ENCODE data around the gene RBFOX1. TPM values are rescaled to one million over a fixed set of nuclear protein-coding genes. Genes with fewer than 3 reads are reported as not detected.

The RBFOX1 gene
- 1.1 TPM for total RNA-seq

DNA sequence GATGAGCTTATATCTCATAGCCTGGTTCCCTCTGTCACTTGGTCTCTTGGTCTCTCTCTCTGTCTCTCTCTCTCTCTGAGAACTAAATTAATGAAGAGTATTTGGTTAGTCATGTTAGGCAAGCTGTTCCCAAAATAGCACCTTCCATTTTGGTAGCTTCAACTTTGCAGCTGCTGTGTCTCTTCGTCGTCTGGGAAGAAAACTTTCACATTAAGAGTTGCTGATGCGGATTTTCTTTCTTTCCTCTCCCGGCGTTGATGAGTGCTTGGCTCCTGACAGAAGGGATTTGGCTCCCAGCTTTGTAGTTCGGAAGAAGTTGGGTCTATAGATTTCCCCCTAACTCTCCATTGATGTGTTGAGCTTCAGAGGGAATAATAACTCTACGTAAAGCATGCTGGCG is at the start of gene RBFOX1:
Gene RBFOX1, plus strand, starts transcription at position 235 of the 400 bp plus-strand sequence.
- intact Hi-C loops (cut with DNase I) = no loop called here
- ATAC-seq = no peak
- DNase-seq (ENCODE audit: low spot score) = no peak

- intact Hi-C loops (cut with DNase I) = no loop called here
- no peak for ATAC-seq
- DNase-seq (ENCODE audit: low spot score) = no peak
Measured at GRCh38 chr16:7284780-7285179, 47.9 kb upstream of the RBFOX1 start.

- no peak for DNase-seq (ENCODE audit: low spot score)
- intact Hi-C loops (cut with DNase I) = no loop called here
- no peak for ATAC-seq
Measured at GRCh38 chr16:7285520-7285919, 47.1 kb upstream of the RBFOX1 start.

- no peak for ATAC-seq
- no peak for DNase-seq (ENCODE audit: low spot score)
- intact Hi-C loops (cut with DNase I) = no loop called here
Measured at GRCh38 chr16:7289299-7289698, 43.3 kb upstream of the RBFOX1 start.

DNA sequence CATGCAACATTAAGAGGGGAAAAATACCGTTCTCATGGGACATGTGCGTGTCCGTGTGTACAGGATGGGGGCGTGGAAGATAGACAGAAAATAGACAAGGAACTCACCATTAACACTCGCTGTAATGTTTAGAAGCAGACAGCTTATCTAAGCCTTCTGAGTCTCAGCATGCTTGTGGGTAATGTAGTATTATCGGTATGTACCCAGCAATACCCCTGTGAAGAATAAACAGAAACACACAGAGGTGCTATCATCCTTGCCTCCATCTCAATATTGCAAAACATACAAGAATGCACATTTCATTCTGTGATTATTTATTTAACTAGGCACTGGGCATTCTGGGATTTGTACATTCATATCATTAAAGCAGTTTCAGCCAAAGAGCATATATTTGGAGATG is 42.0 kb upstream of the RBFOX1 start:
- ATAC-seq = no peak

DNA sequence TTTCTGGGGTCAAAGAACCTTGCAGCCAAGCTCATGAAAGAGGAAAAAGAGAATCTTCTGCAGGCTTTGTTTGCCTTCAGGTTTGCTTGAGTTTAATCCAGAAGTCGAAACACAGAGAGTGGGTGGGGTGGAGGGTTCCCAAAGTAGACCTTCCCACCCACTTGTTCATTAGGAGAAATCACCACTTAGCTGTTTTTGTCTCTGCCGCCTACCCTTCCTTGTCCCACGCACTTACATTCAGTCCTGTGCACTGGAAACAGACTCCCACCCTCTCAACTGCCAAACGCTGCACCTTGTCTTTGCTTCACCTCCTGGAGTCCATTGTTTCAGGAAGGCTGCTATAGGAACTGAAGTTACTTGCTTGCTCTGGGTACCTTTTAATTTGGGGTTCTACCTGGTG is 38.6 kb upstream of the RBFOX1 start:
- intact Hi-C loops (cut with DNase I) = no loop called here
- DNase-seq (ENCODE audit: low spot score) (no peak), ATAC-seq (no peak)

More for the DNA sequence above, 42.0 kb upstream of the RBFOX1 start:
- no peak for DNase-seq (ENCODE audit: low spot score)
- intact Hi-C loops (cut with DNase I) = no loop called here

GRCh38 chr16:7303052-7303610 is 29.5 kb upstream of the RBFOX1 start:
- DNase-seq (ENCODE audit: low spot score) (no peak), ATAC-seq (peak; percentile 68)
- intact Hi-C loops (cut with DNase I) = no loop called here

DNA sequence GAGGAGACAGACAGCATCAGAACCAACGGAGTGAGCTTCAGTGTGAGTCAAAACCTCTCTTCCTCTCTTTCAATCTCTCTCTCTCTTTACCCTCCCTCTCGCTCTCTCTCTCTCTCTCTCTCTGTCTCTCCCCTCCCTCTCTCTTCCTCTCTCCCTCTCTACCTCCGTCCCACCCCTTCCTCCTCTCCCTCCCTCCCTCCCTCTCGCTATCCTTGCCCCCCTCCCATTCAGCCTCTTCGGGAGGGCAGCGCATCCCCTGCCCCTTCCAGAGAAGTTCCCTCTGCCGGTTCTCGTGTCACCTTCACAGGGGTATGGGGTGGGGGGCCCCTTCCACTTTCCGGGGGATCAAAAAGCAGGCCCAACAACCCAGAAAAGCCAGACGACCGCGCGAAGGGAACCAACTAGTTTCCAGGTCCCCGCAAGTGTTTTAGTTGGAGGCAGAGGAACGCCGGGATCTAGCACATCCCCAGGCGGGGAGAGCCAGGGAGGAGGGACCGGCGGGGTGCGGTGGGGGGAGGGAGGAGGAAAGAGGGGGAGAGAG is 28.9 kb upstream of the RBFOX1 start:
- ATAC-seq = peak; percentile 79
- no peak for DNase-seq (ENCODE audit: low spot score)
- intact Hi-C loops (cut with DNase I) = no loop called here

- intact Hi-C loops (cut with DNase I) = no loop called here
- DNase-seq (ENCODE audit: low spot score) (no peak), ATAC-seq (peak; percentile 33)
Measured at GRCh38 chr16:7304279-7304678, 28.4 kb upstream of the RBFOX1 start.

GRCh38 chr16:7304958-7305357 is 27.7 kb upstream of the RBFOX1 start:
- no peak for DNase-seq (ENCODE audit: low spot score)
- ATAC-seq = peak; percentile 37
- intact Hi-C loops (cut with DNase I) = no loop called here

DNA sequence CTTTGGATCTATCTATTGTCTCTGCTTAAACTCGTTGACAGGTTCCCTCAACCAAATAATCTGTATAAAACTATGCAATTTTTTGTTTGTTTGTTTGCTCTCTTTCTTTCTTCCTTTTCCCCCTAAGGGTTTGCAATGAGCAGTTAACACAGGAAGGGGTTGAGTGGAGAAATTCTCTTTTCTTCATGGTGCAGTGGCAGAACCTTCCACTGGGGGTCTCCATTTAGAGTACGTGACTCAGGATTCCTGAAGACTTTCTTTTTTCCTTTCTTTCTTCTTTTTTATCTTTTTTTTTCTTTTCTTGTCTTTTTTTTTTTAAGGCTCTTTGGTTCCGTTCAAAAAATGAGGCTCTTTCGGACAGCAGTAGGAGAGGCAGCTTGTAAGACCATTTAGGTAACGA is 19.5 kb upstream of the RBFOX1 start:
- no peak for DNase-seq (ENCODE audit: low spot score)
- peak; percentile 65 for ATAC-seq
- intact Hi-C loops (cut with DNase I) = no loop called here

- ATAC-seq (no peak), DNase-seq (ENCODE audit: low spot score) (no peak)
- intact Hi-C loops (cut with DNase I) = no loop called here
Measured at GRCh38 chr16:7314163-7314562, 18.5 kb upstream of the RBFOX1 start.

- intact Hi-C loops (cut with DNase I) = no loop called here
- ATAC-seq = peak; percentile 48
Measured at GRCh38 chr16:7315813-7316212, 16.8 kb upstream of the RBFOX1 start.

GRCh38 chr16:7316281-7316888 is 16.3 kb upstream of the RBFOX1 start:
- intact Hi-C loops (cut with DNase I) = no loop called here
- ATAC-seq = no peak
- no peak for DNase-seq (ENCODE audit: low spot score)

More at GRCh38 chr16:7315813-7316212, 16.8 kb upstream of the RBFOX1 start:
- no peak for DNase-seq (ENCODE audit: low spot score)

GRCh38 chr16:7317982-7318381 is 14.7 kb upstream of the RBFOX1 start:
- ATAC-seq (no peak), DNase-seq (ENCODE audit: low spot score) (no peak)
- intact Hi-C loops (cut with DNase I) = no loop called here

DNA sequence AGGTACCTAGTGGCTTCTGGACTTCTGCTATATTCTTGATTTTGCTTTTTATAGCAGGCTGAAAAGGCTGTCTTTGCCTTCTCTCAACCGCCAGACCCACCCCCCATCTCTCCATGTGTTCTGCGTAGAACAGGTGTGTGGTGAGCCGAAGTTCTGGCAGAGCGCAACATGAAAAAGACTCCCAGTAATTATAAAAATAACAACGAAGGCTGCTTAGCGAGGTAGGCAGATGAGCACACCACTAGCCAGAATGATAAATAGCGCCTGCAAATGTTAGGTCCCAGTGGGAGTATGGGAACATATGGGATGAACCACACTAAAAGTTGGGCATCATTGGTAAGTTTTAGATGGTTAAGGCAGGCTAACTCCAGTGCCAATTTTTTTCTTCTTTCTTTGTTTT is 14.0 kb upstream of the RBFOX1 start:
- intact Hi-C loops (cut with DNase I) = no loop called here
- ATAC-seq (no peak), DNase-seq (ENCODE audit: low spot score) (no peak)

GRCh38 chr16:7319514-7319913 is 13.1 kb upstream of the RBFOX1 start:
- intact Hi-C loops (cut with DNase I) = no loop called here
- ATAC-seq = no peak
- no peak for DNase-seq (ENCODE audit: low spot score)

DNA sequence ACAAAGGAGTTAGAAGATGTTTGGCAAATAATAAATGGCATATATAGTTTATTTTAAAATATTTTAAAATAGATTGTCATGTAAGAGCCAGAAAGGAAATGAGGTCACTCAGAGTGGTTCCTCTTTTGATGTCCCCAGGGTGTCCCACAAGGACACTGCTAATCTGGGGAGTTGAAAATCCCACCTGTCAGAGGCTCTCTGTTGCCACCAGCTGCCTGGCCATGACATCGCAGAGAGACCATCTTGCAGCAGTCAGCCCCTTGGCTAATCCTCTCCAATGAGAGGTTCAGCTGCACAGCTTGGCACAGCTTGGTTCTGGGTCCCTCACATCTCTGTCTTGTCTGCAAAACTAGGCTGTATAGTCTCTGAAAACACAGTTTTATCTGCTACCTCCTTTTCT is 11.0 kb upstream of the RBFOX1 start:
- intact Hi-C loops (cut with DNase I) = no loop called here
- DNase-seq (ENCODE audit: low spot score) = no peak
- no peak for ATAC-seq

- DNase-seq (ENCODE audit: low spot score) (no peak), ATAC-seq (no peak)
- intact Hi-C loops (cut with DNase I) = no loop called here
Measured at GRCh38 chr16:7324321-7324720, 8.3 kb upstream of the RBFOX1 start.

- intact Hi-C loops (cut with DNase I) = no loop called here
- DNase-seq (ENCODE audit: low spot score) (no peak), ATAC-seq (no peak)
Measured at GRCh38 chr16:7325834-7326233, 6.8 kb upstream of the RBFOX1 start.

- intact Hi-C loops (cut with DNase I) = no loop called here
- ATAC-seq (no peak), DNase-seq (ENCODE audit: low spot score) (no peak)
Measured at GRCh38 chr16:7330709-7331108, 1.9 kb upstream of the RBFOX1 start.
